Raji (cell line): Measurements from ENCODE around the gene NR1H4.

Experiments used
- POLR2A ChIP-seq: IDR thresholded peaks from 2 replicates; pipeline ENCODE4 v1.6.1; 2011; ENCODE audit warnings: low read depth, low read length, control low read depth; ENCODE audit not compliant: insufficient read depth

Gene NR1H4

DNA sequence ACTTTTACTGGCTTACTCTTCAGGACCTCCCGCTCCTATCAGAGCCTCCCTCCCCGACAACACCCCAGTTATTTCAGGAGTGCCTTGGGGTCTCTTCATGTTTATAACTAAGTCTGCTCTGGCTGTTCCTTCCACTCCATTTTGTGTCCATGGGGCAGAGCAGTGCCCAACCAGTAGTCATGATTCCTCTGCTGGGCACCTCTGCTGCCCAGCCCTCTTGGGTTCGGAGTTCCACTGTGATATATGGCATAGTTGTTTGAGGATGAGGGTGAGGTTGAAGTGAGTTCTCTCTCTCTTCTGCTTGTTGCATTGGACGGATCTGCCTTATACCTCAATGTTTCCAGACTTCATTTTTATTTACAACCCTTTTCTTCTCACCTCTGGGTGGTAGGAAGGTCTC lies 17.4 kb downstream of the NR1H4 start:
- TF ChIP-seq POLR2A: no peak

GRCh38 chr12:100493396-100494012 lies 19.8 kb downstream of the NR1H4 start:
- no peak for TF ChIP-seq POLR2A

- TF ChIP-seq POLR2A: no peak
These were observed 20.4 kb downstream of the NR1H4 start for GRCh38 chr12:100494026-100494425.

DNA sequence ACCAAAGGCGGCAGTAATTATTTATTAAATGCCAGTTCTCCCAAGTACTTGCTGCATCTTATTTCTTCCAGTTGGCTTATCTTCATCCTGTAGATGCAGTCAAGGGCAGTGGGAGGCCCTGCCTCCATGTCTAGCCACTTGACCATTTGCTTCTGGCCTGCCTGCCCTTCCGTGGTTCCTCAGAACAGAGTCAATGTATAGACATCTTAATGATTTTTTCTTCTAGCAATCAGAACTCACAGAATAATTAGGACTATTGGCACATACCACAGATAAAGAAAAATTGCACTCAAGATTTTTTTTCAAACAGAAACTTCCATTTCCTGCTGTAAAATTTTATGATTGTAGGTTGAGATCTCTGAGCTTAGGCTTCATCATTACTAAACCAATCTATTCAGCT lies 20.9 kb downstream of the NR1H4 start:
- no peak for TF ChIP-seq POLR2A

- no peak for TF ChIP-seq POLR2A
These were observed 23.6 kb downstream of the NR1H4 start for GRCh38 chr12:100497105-100497795.

DNA sequence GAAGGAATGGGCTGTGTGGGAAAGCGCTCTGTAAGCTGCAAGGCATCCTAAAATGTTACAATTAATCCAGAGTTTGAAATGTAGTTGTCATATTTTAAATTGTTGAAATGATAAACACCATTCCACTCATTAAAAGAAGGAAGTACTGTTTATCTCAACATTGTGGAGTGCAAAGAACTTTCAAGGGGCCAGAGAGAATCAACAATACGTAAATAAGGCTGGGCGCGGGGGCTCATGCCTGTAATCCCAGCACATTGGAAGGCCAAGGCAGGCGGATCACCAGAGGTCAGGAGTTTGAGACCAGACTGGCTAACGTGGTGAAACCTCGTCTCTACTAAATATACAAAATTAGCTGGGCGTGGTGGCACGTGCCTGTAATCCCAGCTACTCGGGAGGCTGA lies 24.5 kb downstream of the NR1H4 start:
- TF ChIP-seq POLR2A: no peak

DNA sequence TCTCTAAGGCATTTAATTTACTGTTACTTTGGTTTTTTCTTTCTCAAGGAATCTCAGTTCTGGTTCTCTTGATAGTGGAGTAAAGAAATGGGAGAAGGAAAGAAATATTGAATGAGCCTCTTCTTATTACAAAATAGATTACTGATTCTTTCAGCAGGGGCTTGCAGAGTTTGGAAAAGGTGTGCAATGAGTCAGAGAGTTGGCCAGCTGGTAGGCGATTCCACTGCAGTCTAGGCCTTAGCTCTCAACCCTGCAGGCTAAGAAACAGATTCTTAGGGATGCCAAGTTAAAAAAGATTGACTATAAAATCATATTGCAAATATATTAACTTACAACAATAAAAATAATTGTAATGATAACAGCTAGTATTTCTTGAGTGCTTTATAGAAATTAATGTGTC lies 25.8 kb downstream of the NR1H4 start:
- TF ChIP-seq POLR2A: no peak

DNA sequence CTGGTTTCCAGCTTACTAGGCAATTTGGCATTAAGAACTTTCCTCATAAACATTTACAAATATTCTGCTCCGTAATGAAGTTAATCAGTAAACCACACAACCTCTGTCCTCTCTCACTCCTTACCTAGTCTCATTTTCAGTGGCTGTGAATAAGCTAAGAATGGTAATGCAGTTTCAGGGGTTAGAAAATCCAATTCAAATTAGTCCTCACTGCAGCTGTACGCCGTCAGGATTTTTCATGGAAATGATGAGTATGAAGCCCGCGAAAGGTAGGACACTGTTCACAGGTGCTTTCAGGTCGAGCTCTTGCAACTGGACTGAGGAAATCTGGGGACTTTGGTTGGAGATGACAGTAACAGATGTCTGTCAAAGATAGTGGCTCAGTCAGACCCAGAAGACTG lies 29.6 kb downstream of the NR1H4 start:
- no peak for TF ChIP-seq POLR2A

DNA sequence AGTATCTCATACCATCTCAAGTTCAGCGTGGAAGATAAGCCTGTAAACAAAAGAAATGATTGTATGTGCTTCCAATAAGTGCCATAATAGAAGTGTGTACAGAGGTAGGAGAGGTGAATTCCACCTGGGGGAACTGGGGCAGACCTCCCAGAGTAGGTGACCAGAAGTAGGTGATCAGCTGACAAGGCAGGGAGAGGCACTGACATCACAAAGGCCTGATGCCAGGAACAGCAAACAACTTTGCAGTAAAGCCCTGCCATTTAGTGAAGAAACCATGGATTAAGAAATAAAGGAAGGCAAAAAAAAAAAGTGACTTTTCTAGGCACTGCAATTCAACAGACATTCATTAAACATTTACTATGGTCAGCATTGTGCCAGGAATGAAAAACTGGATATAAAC lies 31.1 kb downstream of the NR1H4 start:
- TF ChIP-seq POLR2A: no peak

DNA sequence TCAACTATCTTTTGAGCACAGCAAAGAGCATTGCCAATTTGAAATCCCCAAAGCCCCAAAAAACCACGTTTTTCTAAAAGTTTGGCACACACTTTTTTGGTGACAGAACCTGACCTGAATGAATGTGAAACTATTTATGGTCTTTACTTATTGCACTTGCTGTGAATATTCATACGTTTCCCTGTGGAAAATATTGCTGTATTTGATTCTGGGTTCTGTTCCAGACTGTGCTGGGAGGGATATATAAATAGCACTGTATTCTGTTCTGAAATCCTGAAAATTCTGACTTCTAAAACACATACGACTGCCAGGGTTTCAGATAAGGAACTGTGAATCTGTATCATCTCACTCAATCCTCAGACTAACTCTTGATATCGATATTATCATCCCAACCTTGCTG lies 35.1 kb downstream of the NR1H4 start:
- no peak for TF ChIP-seq POLR2A

DNA sequence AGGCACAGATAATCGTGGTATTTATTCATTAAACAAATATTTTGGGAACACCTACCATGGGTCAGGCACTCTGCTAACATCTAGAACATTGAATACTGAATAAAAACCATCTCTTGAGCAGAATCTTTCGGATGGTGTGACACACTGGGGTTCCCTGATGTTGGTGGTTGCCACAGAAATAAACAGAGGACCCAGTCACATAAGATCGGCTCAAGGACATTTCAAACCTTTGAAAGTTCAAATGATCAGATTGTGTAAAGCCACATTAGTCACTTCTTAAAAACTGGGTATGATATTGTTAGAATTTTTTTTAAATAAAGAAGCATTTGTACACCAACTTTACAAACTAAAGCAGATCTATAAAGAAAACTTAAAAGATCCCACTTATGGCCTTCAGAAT lies 39.0 kb downstream of the NR1H4 start:
- TF ChIP-seq POLR2A: no peak

GRCh38 chr12:100515968-100516367 lies 42.3 kb downstream of the NR1H4 start:
- TF ChIP-seq POLR2A: no peak

DNA sequence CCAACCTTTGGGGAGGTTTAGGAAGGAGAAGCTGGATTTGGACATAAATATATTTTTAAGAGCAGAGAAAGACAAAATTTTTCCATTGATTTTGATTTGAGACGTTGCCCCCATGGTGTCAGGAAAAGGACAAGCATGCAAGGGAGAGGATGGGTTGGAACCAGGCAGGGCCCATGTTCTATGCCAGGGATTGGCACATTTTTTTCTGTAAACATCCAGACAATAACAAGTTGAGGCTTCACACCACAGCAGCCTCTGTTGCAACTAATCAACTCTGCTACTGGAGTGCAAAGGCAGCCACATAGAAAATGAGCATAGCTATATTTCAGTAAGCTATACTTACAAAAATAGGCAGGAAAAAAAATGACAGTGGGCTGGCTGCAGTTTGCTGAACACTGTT lies 44.7 kb downstream of the NR1H4 start:
- no peak for TF ChIP-seq POLR2A

GRCh38 chr12:100520048-100520769 lies 46.5 kb downstream of the NR1H4 start:
- TF ChIP-seq POLR2A: no peak

- no peak for TF ChIP-seq POLR2A
These were observed 48.3 kb downstream of the NR1H4 start for GRCh38 chr12:100521958-100522357.

- TF ChIP-seq POLR2A: no peak
These were observed 54.4 kb downstream of the NR1H4 start for GRCh38 chr12:100528034-100528433.
